CD4-positive, alpha-beta T cell treated with Interferon alpha-2 for 1 hour (primary cell): ENCODE data around the gene CES2.
"Not testable (repeated sequence)": the region's sequence is repeated elsewhere in the genome, so short reads cannot be mapped to it uniquely, and the experiment has no call there.

ENCODE experiments used
- DNase-seq, 2 donors: peaks; one replicate each; pipeline ENCODE4 v3.0.0-alpha.2; 2020 to 2022

The CES2 gene

GRCh38 chr16:66920299-66920590, 15.1 kb upstream of the CES2 start:
- DNase-seq, result no peak

- DNase-seq, result no peak
These were observed 14.2 kb upstream of the CES2 start for GRCh38 chr16:66920924-66921680.

GRCh38 chr16:66921729-66922450, 13.4 kb upstream of the CES2 start:
- DNase-seq, result no peak

GRCh38 chr16:66923247-66923731, 12.0 kb upstream of the CES2 start:
- no peak for DNase-seq

- no peak for DNase-seq
These were observed 11.4 kb upstream of the CES2 start for GRCh38 chr16:66923866-66924265.

GRCh38 chr16:66924527-66925321, 10.6 kb upstream of the CES2 start:
- peak; percentile 17 to 42 for DNase-seq

- DNase-seq, result peak; percentile 16 to 27
These were observed 9.9 kb upstream of the CES2 start, which contains the start of gene RRAD for GRCh38 chr16:66925322-66925840. TSS of gene RRAD (minus strand) at chr16:66925535. CDS start at chr16:66925179, 356 bp downstream.

- no peak for DNase-seq
These were observed 9.0 kb upstream of the CES2 start for GRCh38 chr16:66926171-66926947.

GRCh38 chr16:66926961-66927436, 8.3 kb upstream of the CES2 start:
- no peak for DNase-seq

GRCh38 chr16:66927918-66928649, 7.2 kb upstream of the CES2 start:
- DNase-seq, result no peak

- peak in 1 of 2 donors; percentile 31 for DNase-seq
These were observed 6.5 kb upstream of the CES2 start for GRCh38 chr16:66928702-66929388.

- no peak for DNase-seq
These were observed 5.1 kb upstream of the CES2 start for GRCh38 chr16:66930189-66930588.

- no peak for DNase-seq
These were observed 3.7 kb upstream of the CES2 start for GRCh38 chr16:66931665-66932064.

GRCh38 chr16:66932076-66932475, 3.2 kb upstream of the CES2 start:
- DNase-seq, result no peak

GRCh38 chr16:66933776-66934137, 1.6 kb upstream of the CES2 start:
- no peak for DNase-seq

GRCh38 chr16:66934138-66934838, 1.0 kb upstream of the CES2 start, which contains the start of gene CIAO2B:
TSS of gene CIAO2B (minus strand) at chr16:66934402. CDS start at chr16:66934364, 38 bp downstream.
- DNase-seq, result peak; percentile 85 to 91

- not testable (repeated sequence) for DNase-seq
These were observed 440 bp upstream of the CES2 start for GRCh38 chr16:66934839-66935313.

GRCh38 chr16:66936462-66936861, 1.1 kb downstream of the CES2 start:
- DNase-seq, result no peak

GRCh38 chr16:66936889-66937554, 1.7 kb downstream of the CES2 start:
- no peak for DNase-seq
